ENCODE measurements around the gene CD300C. TPM values are rescaled to one million over a fixed set of nuclear protein-coding genes. Genes with fewer than 3 reads are reported as not detected.
"Not testable (repeated sequence)": the region's sequence is repeated elsewhere in the genome, so short reads cannot be mapped to it uniquely, and the experiment has no call there.

Gene CD300C
- total and polyA plus RNA-seq, 4 donors = 1.2 to 24.0 (median 10.2) TPM

GRCh38 chr17:74582633-74583032 is 36.7 kb upstream of the CD300C start:
- H3K27me3 ChIP-seq (ENCODE audit: control insufficient read depth in 3 of 3, insufficient read depth in 3 of 3, low read length in 2 of 3) = no peaks in the 10 kb centered on the region
- no peak for DNase-seq
- no peak for TF ChIP-seq CTCF (IDR thresholded peaks at IDR 0.05; ENCODE audit: control extremely low read depth, extremely low read depth)
- ATAC-seq (ENCODE audit: insufficient read depth, low FRiP score) = no peak
- peaks cover 0 to 11% (median 0%) of the 10 kb centered on the region in 4 donors for H3K9me3 ChIP-seq (ENCODE audit: control insufficient read depth in 4 of 4, insufficient read depth in 3 of 4, low read length in 3 of 4)
- no peaks in the 10 kb centered on the region for H3K4me1 ChIP-seq (ENCODE audit: control insufficient read depth in 5 of 5, insufficient read depth in 5 of 5, low read length in 5 of 5)
- no peak overlapping the region for H3K27ac ChIP-seq (ENCODE audit: low read depth in 1 of 2, low read length in 1 of 2)
- WGBS, 2 donors = 75 to 84% methylated on average over 10 of the region's 10 CpGs
- H3K4me3 ChIP-seq = no peak overlapping the region
- no peak overlapping the region for H3K9ac ChIP-seq (ENCODE audit: insufficient read depth in 1 of 2, low read length in 2 of 2)
- no peaks in the 10 kb centered on the region for H3K36me3 ChIP-seq (ENCODE audit: control insufficient read depth in 4 of 4, insufficient read depth in 4 of 4, low read length in 4 of 4)

DNA sequence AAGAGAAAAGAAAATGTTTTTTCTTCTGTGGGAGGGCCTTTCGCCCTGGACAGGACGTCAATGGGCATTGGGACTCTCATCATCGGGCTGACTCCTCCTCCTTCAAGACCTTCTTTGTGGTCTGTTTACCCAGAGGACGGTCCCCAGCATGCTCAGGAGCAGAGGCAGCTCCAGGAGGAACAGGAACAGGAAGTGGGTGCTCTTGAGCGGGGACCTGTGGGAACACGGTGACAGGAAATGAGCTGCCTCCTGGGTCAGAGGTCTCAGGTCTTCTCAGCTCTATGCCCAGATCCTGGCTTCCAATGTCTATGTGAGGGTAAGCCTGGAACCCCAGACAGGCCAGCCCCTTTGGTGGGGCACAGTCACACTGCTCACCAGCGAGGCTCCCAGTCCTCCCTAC is 34.0 kb upstream of the CD300C start:
- WGBS, 2 donors = 44 to 47% methylated on average over 7 of the region's 7 CpGs
- Histone ChIP-seq H3K27me3 (ENCODE audit: control insufficient read depth in 3 of 3, insufficient read depth in 3 of 3, low read length in 2 of 3) (peaks cover 0 to 3% (median 0%) of the 10 kb centered on the region in 3 donors), H3K27ac (ENCODE audit: low read depth in 1 of 2, low read length in 1 of 2) (no peak overlapping the region), H3K36me3 (ENCODE audit: control insufficient read depth in 4 of 4, insufficient read depth in 4 of 4, low read length in 4 of 4) (no peaks in the 10 kb centered on the region), H3K9ac (ENCODE audit: insufficient read depth in 1 of 2, low read length in 2 of 2) (no peak overlapping the region), H3K4me1 (ENCODE audit: control insufficient read depth in 5 of 5, insufficient read depth in 5 of 5, low read length in 5 of 5) (no peaks in the 10 kb centered on the region), H3K9me3 (ENCODE audit: control insufficient read depth in 4 of 4, insufficient read depth in 3 of 4, low read length in 3 of 4) (peaks cover 0 to 13% (median 0%) of the 10 kb centered on the region in 4 donors), H3K4me3 (no peak overlapping the region)
- no peak for ATAC-seq (ENCODE audit: insufficient read depth, low FRiP score)
- no peak for DNase-seq
- no peak for TF ChIP-seq CTCF (IDR thresholded peaks at IDR 0.05; ENCODE audit: control extremely low read depth, extremely low read depth)

DNA sequence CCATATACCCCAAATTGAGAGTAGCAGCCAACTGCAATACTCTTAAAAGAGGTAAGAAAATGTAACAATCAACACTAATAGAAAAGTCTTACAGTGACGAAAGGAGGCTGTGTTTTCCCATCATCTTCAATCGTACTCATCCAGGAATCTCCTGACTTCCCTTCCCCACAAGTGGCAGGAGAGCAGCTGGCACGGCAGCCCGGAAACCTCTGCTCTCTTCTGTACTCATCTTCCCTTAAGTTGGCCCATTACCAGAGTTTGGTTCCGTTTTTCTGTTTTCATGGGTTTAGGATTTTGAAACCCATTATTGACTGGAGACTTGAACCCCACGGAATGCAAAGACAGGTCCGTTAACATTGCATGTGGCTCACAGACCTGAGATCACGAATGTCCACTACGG is 33.1 kb upstream of the CD300C start:
- DNase-seq (no peak), ATAC-seq (ENCODE audit: insufficient read depth, low FRiP score) (no peak)
- no peak for TF ChIP-seq CTCF (IDR thresholded peaks at IDR 0.05; ENCODE audit: control extremely low read depth, extremely low read depth)
- peaks cover 0 to 10% (median 0%) of the 10 kb centered on the region in 4 donors for H3K9me3 ChIP-seq (ENCODE audit: control insufficient read depth in 4 of 4, insufficient read depth in 3 of 4, low read length in 3 of 4)
- H3K4me3 ChIP-seq = no peak overlapping the region
- 86 to 88% methylated on average over 9 of the region's 9 CpGs for WGBS, 2 donors
- no peaks in the 10 kb centered on the region for H3K36me3 ChIP-seq (ENCODE audit: control insufficient read depth in 4 of 4, insufficient read depth in 4 of 4, low read length in 4 of 4)
- H3K4me1 ChIP-seq (ENCODE audit: control insufficient read depth in 5 of 5, insufficient read depth in 5 of 5, low read length in 5 of 5) = no peaks in the 10 kb centered on the region
- no peak overlapping the region for H3K27ac ChIP-seq (ENCODE audit: low read depth in 1 of 2, low read length in 1 of 2)
- no peak overlapping the region for H3K9ac ChIP-seq (ENCODE audit: insufficient read depth in 1 of 2, low read length in 2 of 2)
- H3K27me3 ChIP-seq (ENCODE audit: control insufficient read depth in 3 of 3, insufficient read depth in 3 of 3, low read length in 2 of 3) = peaks cover 0 to 3% (median 0%) of the 10 kb centered on the region in 3 donors

DNA sequence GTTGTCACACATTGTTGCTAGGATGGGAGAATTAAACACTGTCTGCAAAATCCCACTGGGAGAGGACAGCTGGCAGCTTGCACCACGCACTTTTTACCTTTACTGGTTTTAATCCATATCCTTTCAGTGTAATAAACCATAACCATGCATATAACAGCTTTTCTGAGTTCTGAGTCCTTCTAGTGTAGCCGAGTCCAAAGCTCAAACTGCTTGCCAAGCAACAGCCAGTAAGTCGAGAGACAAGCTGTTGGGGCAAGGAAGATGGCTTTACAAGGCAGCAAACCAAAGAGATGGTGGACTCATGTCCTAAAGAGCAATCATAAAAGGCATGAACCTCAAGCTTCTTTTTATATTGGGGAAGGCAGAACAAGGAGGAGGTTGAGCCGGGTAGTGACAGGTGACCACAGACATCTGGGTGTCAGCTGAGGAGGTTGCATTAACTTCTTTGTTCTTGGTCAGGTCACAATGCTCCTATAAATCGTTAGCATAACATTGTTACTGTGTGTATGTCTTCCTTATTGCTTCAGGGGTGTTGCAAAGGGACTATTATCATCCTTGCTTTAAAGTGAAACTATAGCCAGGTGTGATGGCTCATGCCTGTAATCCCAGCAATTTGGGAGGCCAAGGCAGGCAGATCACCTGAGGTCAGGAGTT is 28.7 kb upstream of the CD300C start:
- DNase-seq (no peak), ATAC-seq (ENCODE audit: insufficient read depth, low FRiP score) (no peak)
- Histone ChIP-seq H3K27ac (ENCODE audit: low read depth in 1 of 2, low read length in 1 of 2) (no peak overlapping the region), H3K27me3 (ENCODE audit: control insufficient read depth in 3 of 3, insufficient read depth in 3 of 3, low read length in 2 of 3) (peaks cover 0 to 6% (median 0%) of the 10 kb centered on the region in 3 donors), H3K36me3 (ENCODE audit: control insufficient read depth in 4 of 4, insufficient read depth in 4 of 4, low read length in 4 of 4) (no peaks in the 10 kb centered on the region), H3K9ac (ENCODE audit: insufficient read depth in 1 of 2, low read length in 2 of 2) (no peak overlapping the region), H3K4me1 (ENCODE audit: control insufficient read depth in 5 of 5, insufficient read depth in 5 of 5, low read length in 5 of 5) (no peaks in the 10 kb centered on the region), H3K9me3 (ENCODE audit: control insufficient read depth in 4 of 4, insufficient read depth in 3 of 4, low read length in 3 of 4) (peaks cover 0 to 3% (median 0%) of the 10 kb centered on the region in 4 donors), H3K4me3 (no peak overlapping the region)
- WGBS, 2 donors = 73 to 80% methylated on average over 5 of the region's 5 CpGs
- TF ChIP-seq CTCF (IDR thresholded peaks at IDR 0.05; ENCODE audit: control extremely low read depth, extremely low read depth) = no peak

DNA sequence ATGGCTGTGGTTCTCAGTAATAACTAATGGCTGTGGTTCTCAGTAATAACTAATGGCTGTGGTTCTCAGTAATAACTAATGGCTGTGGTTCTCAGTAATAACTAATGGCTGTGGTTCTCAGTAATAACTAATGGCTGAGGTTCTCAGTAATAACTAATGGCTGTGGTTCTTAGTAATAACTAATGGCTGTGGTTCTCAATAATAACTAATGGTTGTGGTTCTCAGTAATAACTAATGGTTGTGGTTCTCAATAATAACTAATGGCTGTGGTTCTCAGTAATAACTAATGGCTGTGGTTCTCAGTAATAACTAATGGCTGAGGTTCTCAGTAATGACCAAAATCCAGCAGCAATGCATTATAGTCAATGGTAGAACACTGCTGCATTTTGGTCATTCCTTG is 27.7 kb upstream of the CD300C start:
- H3K36me3 ChIP-seq (ENCODE audit: control insufficient read depth in 4 of 4, insufficient read depth in 4 of 4, low read length in 4 of 4); H3K9ac ChIP-seq (ENCODE audit: insufficient read depth in 1 of 2, low read length in 2 of 2); H3K27ac ChIP-seq (ENCODE audit: low read depth in 1 of 2, low read length in 1 of 2); H3K4me3 ChIP-seq; ATAC-seq (ENCODE audit: insufficient read depth, low FRiP score); DNase-seq; H3K4me1 ChIP-seq (ENCODE audit: control insufficient read depth in 5 of 5, insufficient read depth in 5 of 5, low read length in 5 of 5); H3K9me3 ChIP-seq (ENCODE audit: control insufficient read depth in 4 of 4, insufficient read depth in 3 of 4, low read length in 3 of 4); H3K27me3 ChIP-seq (ENCODE audit: control insufficient read depth in 3 of 3, insufficient read depth in 3 of 3, low read length in 2 of 3): not testable (repeated sequence)

All from lung (tissue), 12 donors.